ENCODE measurements around the gene OTUD7B. TPM values are rescaled to one million over a fixed set of nuclear protein-coding genes. Genes with fewer than 3 reads are reported as not detected.
A peak's percentile ranks its signal among the peaks of the same experiment; 100 is the strongest.

Gene OTUD7B
- total RNA-seq, 1 experiment from 2014 or later = 11.5 TPM

GRCh38 chr1:150018165-150018564, 7.6 kb upstream of the OTUD7B start:
- Histone ChIP-seq H3K4me1 (ENCODE audit: insufficient read depth, low read length) (peaks cover 24% of the 10 kb centered on the region), H3F3A (ENCODE audit: low read length, unreplicated experiment) (no peaks in the 10 kb centered on the region), H3K27ac (ENCODE audit: low read length) (no peak overlapping the region), H3K79me2 (ENCODE audit: low read length) (no peaks in the 10 kb centered on the region), H3K27me3 (ENCODE audit: low read length) (no peaks in the 10 kb centered on the region), H3K4me3 (ENCODE audit: low read length) (no peak overlapping the region), H3K4me2 (ENCODE audit: low read length) (no peak overlapping the region), H3K9me3 (ENCODE audit: low read length) (no peaks in the 10 kb centered on the region), H4K20me1 (ENCODE audit: low read length) (no peaks in the 10 kb centered on the region), H3K9me2 (replicated peaks; ENCODE audit: low read length) (no peaks in the 10 kb centered on the region), H2AFZ (ENCODE audit: low read length) (no peak overlapping the region), H3K36me3 (ENCODE audit: low read depth, low read length) (no peaks in the 10 kb centered on the region), H3K9ac (ENCODE audit: low read length) (no peak overlapping the region)
- CTCF ChIA-PET = no interaction called here
- DNase-seq = no peak
- POLR2A ChIA-PET (ENCODE audit: unreplicated experiment) = no interaction called here
- intact Hi-C loops (cut with micrococcal nuclease) = no loop called here
- ATAC-seq = no peak
- TF ChIP-seq CTCF (conservative IDR thresholded peaks at IDR 0.05; ENCODE audit: low read depth, low read length) = no peak
- TF ChIP-seq EZH2phosphoT487 (IDR thresholded peaks at IDR 0.05; ENCODE audit: borderline replicate concordance, low read length) = no peak
- TF ChIP-seq EZH2 (IDR thresholded peaks at IDR 0.05; ENCODE audit: low read length, unreplicated experiment) = no peak
- no TSS peak for BruUV-seq (replicated peaks)

DNA sequence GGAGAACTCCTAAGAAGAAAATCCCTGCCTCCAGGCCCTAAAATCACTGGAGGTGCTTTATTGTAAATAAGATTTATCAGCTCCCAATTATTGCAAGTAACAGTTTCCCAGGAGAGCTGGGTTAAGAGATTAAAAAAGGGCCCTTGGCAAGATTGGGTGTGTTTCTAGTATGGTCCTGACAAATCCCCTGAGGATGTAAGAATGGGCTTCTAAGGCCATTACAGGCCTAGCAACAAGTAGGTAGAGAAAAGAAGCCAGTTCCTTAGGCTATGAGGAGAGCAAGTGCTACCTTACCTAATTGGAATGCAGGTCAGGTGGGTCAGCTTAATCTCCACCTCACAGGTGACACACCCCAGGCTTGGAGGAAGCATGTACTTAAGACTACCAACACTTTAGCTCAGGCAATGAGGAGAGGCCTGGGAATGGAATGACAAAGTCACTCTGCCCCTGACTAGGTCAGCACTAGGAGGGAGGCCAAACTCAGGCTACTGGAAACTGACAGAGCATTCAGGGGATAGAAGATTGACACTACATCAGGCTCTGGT, 6.8 kb upstream of the OTUD7B start:
- no peaks in the 10 kb centered on the region for H4K20me1 ChIP-seq (ENCODE audit: low read length)
- H3K27me3 ChIP-seq (ENCODE audit: low read length) = no peaks in the 10 kb centered on the region
- no peaks in the 10 kb centered on the region for H3F3A ChIP-seq (ENCODE audit: low read length, unreplicated experiment)
- TF ChIP-seq EZH2phosphoT487 (IDR thresholded peaks at IDR 0.05; ENCODE audit: borderline replicate concordance, low read length) (no peak), CTCF (conservative IDR thresholded peaks at IDR 0.05; ENCODE audit: low read depth, low read length) (no peak), EZH2 (IDR thresholded peaks at IDR 0.05; ENCODE audit: low read length, unreplicated experiment) (no peak)
- peaks cover 28% of the 10 kb centered on the region for H3K4me1 ChIP-seq (ENCODE audit: insufficient read depth, low read length)
- no peak overlapping the region for H3K27ac ChIP-seq (ENCODE audit: low read length)
- BruUV-seq (replicated peaks) = no TSS peak
- H3K36me3 ChIP-seq (ENCODE audit: low read depth, low read length) = no peaks in the 10 kb centered on the region
- intact Hi-C loops (cut with micrococcal nuclease) = no loop called here
- ChIA-PET POLR2A (ENCODE audit: unreplicated experiment) (no interaction called here), CTCF (interaction anchor here (0.6 kb wide), 1 partner anchor 170 kb away, joined by 4 read pairs; no protein-coding TSS in a partner anchor)
- no peaks in the 10 kb centered on the region for H3K9me2 ChIP-seq (replicated peaks; ENCODE audit: low read length)
- no peak overlapping the region for H3K9ac ChIP-seq (ENCODE audit: low read length)
- ATAC-seq = peak; percentile 55
- no peaks in the 10 kb centered on the region for H3K9me3 ChIP-seq (ENCODE audit: low read length)
- no peak overlapping the region for H3K4me3 ChIP-seq (ENCODE audit: low read length)
- peak; percentile 38 for DNase-seq
- no peaks in the 10 kb centered on the region for H3K79me2 ChIP-seq (ENCODE audit: low read length)
- no peak overlapping the region for H3K4me2 ChIP-seq (ENCODE audit: low read length)
- no peak overlapping the region for H2AFZ ChIP-seq (ENCODE audit: low read length)

DNA sequence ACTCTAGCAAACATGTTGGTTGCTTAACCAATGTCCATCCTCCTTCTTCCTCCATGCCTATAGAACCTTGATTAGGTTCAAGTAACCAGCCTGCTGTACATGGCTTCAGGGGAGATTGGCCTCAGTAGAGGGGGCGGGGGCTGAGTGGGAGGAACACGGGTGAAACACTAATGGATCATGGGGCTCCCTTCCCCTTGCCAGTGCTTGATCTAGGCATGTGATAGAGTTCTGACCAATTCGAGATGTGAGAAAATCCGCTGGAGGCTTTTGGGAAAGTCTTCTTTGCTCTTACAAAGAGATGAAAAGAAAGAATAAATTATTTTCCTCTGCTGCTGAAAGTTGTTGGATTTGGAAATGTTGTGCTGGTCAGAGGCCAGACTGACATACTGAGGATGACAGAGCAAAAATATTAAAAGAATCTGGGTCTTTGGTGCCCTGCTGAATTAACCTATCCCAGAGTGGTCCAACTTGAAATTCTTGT, 5.2 kb upstream of the OTUD7B start:
- POLR2A ChIA-PET (ENCODE audit: unreplicated experiment) = no interaction called here
- no peak for ATAC-seq
- intact Hi-C loops (cut with micrococcal nuclease) = no loop called here

More for the DNA sequence above, 5.2 kb upstream of the OTUD7B start:
- TF ChIP-seq EZH2phosphoT487 (IDR thresholded peaks at IDR 0.05; ENCODE audit: borderline replicate concordance, low read length) = no peak
- no peak for TF ChIP-seq CTCF (conservative IDR thresholded peaks at IDR 0.05; ENCODE audit: low read depth, low read length)
- TF ChIP-seq EZH2 (IDR thresholded peaks at IDR 0.05; ENCODE audit: low read length, unreplicated experiment) = no peak
- no peaks in the 10 kb centered on the region for H4K20me1 ChIP-seq (ENCODE audit: low read length)
- H3K4me1 ChIP-seq (ENCODE audit: insufficient read depth, low read length) = peaks cover 23% of the 10 kb centered on the region
- no peaks in the 10 kb centered on the region for H3K9me2 ChIP-seq (replicated peaks; ENCODE audit: low read length)
- 0 out of 2 replicates have a peak overlapping the region, but pooled peaks have one; percentile 6 for H2AFZ ChIP-seq (ENCODE audit: low read length)
- DNase-seq = peak; percentile 41
- CTCF ChIA-PET = no interaction called here
- no peaks in the 10 kb centered on the region for H3K79me2 ChIP-seq (ENCODE audit: low read length)
- H3K36me3 ChIP-seq (ENCODE audit: low read depth, low read length) = no peaks in the 10 kb centered on the region
- 0 out of 2 replicates have a peak overlapping the region, but pooled peaks have one; percentile 13 for H3K4me2 ChIP-seq (ENCODE audit: low read length)
- H3K27me3 ChIP-seq (ENCODE audit: low read length) = no peaks in the 10 kb centered on the region
- H3F3A ChIP-seq (ENCODE audit: low read length, unreplicated experiment) = no peaks in the 10 kb centered on the region
- BruUV-seq (replicated peaks) = no TSS peak
- H3K27ac ChIP-seq (ENCODE audit: low read length) = no peak overlapping the region
- H3K4me3 ChIP-seq (ENCODE audit: low read length) = no peak overlapping the region
- no peak overlapping the region for H3K9ac ChIP-seq (ENCODE audit: low read length)
- no peaks in the 10 kb centered on the region for H3K9me3 ChIP-seq (ENCODE audit: low read length)

Measured in PC-3 (cell line).